Prostate gland (tissue), 2 donors: ENCODE measurements around the gene OGDH.

Source experiments
- CTCF ChIP-seq, 4 experiments: fragments of 200-600 bp in 2 of 4; fragments of 450-650 bp in 2 of 4; sonication (generic) in 2 of 4; IDR thresholded peaks; 1 replicate in 3 of 4; 2 replicates in 1 of 4; pipeline ENCODE4 v1.5.1; 2016 to 2019; ENCODE audit warnings: antibody characterized with exemption in 4 of 4, mild to moderate bottlenecking in 2 of 4, moderate library complexity in 2 of 4
- POLR2A ChIP-seq: fragments of 450-650 bp; IDR thresholded peaks from one replicate; pipeline ENCODE4 v1.6.1; 2016; ENCODE audit warnings: antibody characterized with exemption, mild to moderate bottlenecking
- POLR2AphosphoS5 ChIP-seq: sonication (generic); formaldehyde crosslinking; IDR thresholded peaks from one replicate; pipeline ENCODE4 v1.6.1; 2017; ENCODE audit warnings: antibody characterized with exemption

- TF ChIP-seq CTCF (IDR thresholded peaks at IDR 0.05) = no peak
- TF ChIP-seq POLR2A = no peak
- no peak for TF ChIP-seq POLR2AphosphoS5
Observed at GRCh38 chr7:44650242-44650641, 43.8 kb downstream of the OGDH start.
